Fibroblast of mammary gland (primary cell): ENCODE results near the gene TRIM52.
"Not testable (repeated sequence)": the region's sequence is repeated elsewhere in the genome, so short reads cannot be mapped to it uniquely, and the experiment has no call there.

Experiments
- DNase-seq: peaks from one replicate; pipeline ENCODE4 v3.0.0-alpha.2; 2010; ENCODE audit warnings: low read depth
- H3K4me3 ChIP-seq: 2 replicates; pipeline ENCODE4 v1.5.1; 2011; ENCODE audit warnings: low read depth, mild to moderate bottlenecking, low read length, moderate library complexity; ENCODE audit not compliant: control insufficient read depth
- TF ChIP-seq, protein P1 (sequence below): conservative IDR thresholded peaks from 2 replicates; pipeline ENCODE4 v1.5.1; 2011; ENCODE audit warnings: low read depth, low read length, inconsistent platforms; ENCODE audit not compliant: control insufficient read depth, insufficient read depth

Gene TRIM52

DNA sequence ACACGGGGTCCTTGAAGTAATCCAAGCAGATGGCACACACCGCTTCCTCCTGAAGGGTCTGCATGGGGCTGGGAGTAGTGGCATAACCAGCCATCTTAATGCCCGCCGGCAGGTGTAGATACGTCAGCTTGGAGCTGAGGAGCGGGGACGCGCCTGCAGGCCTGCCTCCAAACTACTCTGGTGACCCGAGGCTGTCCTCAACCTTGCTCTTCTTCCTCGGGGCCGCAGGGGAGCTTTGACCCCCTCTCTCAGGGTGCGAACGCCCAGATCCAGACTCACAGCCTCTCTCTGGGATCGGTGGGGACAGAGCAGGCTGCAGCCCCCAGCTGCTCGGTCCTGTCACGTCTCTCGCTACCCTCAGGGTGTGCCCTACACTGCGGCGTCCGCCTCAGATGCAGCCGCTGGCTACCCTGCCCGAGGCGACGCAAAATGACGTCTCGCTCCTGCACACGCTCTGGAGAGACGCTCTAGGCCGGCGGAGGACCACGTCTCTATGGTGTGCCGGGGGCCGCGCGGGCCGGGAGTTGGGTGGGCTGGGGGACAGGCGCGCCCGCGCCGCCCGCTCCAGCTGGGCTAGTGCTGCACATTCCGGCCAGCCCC is at the start of gene TRIM52:
Gene TRIM52, minus strand, starts transcription at position 424 of the 600 bp plus-strand sequence. Its CDS starts 330 bp downstream, at position 94.
- H3K4me3 ChIP-seq: peak within 1 kb of the TSS; percentile 71
- DNase-seq: peak; percentile 88
- TF ChIP-seq, protein P1, sequence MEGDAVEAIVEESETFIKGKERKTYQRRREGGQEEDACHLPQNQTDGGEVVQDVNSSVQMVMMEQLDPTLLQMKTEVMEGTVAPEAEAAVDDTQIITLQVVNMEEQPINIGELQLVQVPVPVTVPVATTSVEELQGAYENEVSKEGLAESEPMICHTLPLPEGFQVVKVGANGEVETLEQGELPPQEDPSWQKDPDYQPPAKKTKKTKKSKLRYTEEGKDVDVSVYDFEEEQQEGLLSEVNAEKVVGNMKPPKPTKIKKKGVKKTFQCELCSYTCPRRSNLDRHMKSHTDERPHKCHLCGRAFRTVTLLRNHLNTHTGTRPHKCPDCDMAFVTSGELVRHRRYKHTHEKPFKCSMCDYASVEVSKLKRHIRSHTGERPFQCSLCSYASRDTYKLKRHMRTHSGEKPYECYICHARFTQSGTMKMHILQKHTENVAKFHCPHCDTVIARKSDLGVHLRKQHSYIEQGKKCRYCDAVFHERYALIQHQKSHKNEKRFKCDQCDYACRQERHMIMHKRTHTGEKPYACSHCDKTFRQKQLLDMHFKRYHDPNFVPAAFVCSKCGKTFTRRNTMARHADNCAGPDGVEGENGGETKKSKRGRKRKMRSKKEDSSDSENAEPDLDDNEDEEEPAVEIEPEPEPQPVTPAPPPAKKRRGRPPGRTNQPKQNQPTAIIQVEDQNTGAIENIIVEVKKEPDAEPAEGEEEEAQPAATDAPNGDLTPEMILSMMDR: no peak

DNA sequence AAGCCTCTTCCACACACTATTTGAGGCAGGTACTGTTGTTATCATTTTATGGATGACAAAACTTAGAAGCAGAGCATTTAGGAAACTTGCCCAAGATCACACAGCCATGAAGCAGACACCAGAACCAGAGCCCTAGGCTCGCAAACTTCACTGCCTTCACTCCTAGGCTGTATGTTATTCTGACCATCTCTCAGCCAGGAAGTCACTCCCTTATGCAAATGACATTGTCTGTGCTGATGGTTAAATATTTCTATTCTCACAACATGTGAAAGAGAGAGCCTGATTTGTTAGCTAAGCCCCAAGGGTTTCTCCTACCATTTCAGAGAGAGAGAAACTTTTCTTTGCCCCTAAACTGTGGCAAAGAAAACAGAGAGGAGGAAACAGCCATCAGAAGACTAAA is 26.4 kb upstream of the TRIM52 start:
- DNase-seq, H3K4me3 ChIP-seq: not testable (repeated sequence)

DNA sequence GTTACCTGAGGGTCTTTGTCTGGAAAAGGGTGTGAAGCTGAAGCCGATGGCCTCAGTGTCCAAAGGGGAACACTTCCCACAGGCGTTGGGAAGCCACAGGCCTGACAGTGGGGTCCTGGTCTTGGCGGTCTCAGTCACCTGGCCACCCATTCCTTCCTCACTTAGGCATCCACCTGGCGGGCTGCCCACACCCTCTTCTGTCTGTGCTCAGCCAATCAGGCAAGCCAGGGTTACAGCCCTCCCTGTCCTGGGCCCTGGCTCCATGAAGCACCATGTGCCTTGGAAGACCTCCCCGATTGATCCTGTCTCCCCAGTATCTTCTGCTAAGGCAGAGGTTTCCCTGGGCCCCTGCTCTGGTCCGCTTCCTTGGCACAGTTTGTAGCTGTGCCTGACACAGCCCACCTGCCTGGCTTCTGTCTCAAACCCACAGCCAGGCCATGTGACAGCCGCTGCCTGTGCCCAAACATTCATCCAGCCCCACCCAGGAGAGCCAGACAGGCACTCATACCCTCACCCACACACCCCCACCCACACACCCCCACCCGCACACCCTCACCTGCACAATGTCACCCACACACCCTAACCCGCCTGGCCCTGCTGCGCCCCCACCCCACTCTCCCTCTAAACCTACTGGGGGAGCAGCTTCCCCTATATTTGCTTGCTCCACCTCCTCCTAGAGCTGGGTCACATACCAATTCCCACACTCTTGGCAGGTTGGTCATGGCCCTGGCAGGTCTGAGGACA is 25.2 kb upstream of the TRIM52 start:
- H3K4me3 ChIP-seq, DNase-seq: not testable (repeated sequence)

DNA sequence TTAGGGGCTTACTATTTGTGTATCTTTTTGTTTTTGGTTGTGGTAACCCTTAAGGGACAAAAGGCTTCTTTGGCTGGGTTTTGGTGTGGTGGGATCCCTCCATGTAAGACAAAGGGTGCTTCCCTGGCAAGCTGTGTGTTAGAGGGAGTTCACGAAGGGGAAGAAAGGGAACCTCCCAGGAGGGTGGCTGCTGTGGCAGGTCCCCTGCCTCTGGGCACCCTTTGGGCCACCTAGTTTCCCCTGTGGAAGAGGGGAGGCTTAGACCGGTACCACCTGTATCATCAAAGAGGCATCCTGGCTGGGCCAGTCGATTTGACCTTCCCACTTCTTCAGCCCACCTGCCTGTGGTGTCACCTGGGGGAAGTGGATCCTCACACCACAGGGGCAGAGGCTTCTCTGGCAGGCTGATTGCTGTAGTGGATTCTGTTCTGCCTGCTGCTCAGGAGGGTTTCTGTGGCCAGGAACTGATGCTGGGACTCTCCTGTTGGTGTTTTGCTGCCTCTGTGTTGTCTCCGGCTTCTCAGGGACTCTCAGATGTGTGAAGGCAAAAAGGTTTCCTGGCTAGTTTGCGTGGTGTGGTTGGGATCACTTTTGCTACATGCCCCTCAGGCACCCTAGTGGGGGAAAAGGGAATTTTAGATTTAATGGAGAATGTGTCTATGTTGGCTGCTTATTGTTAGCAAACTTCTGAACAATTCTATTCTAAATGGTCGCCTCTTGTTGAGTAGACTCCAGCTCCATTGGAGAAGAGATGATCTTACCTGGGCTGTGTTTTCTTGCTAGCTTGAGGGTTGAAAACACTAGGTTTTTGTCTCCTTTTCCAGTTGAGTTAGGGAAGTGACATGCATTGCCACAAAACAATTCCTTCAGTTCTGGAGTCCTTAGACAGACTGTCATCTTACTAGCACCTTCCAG is 23.2 kb upstream of the TRIM52 start:
- DNase-seq, H3K4me3 ChIP-seq: not testable (repeated sequence)

DNA sequence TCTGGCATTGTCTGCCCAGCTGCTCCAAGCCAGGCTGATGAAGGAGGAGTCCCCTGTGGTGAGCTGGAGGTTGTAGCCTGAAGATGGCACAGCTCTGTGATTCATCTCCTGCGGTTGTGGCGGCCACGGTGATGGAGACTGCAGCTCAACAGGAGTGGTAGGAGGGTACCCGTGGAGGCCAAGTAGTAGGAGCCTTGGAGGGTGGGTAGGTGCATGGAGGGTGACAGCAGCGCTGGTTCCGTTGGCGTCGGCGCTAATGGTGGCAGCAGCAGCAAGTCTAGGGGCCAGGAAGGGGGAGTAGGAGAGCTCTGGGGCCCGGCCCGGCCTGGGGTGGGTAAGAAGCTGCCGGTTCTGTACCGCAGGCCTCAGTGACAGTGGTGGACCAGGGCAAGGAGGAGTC is 22.4 kb upstream of the TRIM52 start:
- DNase-seq: no peak
- TF ChIP-seq, protein P1: no peak
- no peak overlapping the region for H3K4me3 ChIP-seq

DNA sequence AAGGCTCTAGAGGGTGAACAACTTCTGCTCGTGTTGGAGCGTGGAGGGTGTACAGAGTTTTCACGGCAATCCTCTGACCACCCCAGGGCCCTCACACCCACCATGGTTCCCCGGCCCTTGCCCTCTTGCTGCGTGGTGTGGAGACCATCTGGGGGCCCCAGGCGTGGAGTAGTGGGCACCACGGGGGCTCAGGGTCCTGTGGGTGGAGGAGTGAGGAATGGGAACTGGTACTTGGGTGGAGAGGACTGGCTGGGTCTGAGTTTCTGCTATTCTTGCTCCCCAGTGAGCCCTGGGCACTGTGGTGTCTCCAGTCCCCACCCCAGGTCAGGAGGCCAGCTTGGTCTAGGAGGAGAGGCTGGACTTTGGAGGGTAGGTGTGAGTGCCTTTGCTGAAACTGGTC is 21.9 kb upstream of the TRIM52 start:
- DNase-seq: no peak
- H3K4me3 ChIP-seq: no peak overlapping the region
- TF ChIP-seq, protein P1: no peak

DNA sequence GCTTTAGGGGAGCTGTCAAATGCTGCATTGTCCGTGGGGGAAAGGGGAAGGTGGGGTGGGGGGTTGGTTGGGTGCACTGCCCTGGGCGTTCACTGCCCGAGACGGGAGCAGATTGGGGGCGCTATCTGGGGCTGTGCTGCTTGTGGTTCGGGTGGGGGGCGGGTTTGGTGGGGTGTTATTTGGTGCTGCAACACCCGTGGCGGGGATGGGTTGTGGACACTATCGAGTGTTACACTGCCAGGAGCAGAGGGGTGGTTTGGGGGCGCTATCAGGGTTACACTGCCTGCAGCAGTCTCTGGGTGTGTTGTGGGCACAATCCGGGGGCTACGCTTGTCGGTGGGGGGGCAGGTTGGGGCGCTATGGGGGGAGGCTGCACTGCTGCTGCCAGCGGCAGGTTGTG is 21.5 kb upstream of the TRIM52 start:
- H3K4me3 ChIP-seq, DNase-seq: not testable (repeated sequence)

DNA sequence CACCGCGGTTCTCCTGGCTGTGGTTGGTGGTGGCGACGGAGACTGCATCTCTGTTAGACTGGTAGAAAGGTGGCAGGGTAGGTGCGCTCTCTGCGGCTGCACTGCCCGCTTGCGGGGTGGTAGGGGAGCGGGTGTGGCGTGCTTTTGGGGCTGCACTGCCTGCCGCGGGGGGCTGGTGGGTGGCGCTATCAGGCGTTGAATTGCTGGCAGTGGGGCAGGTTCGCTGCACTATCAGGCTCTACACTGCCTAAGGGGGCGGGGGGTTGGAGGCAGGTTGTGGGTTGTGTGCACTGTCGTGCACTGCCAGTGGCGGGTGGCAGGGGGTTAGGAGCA is 21.0 kb upstream of the TRIM52 start:
- TF ChIP-seq, protein P1: no peak
- H3K4me3 ChIP-seq: no peak overlapping the region

More for the DNA sequence above, 21.0 kb upstream of the TRIM52 start:
- no peak for DNase-seq
